ENCODE measurements around the gene TMEM100.

Gene TMEM100

GRCh38 chr17:55769625-55770000, 46.9 kb upstream of the TMEM100 start:
- Histone ChIP-seq H4K20me1 (ENCODE audit: insufficient read depth, low read length, poor library complexity, severe bottlenecking) (no peaks in the 10 kb centered on the region), H2AFZ (ENCODE audit: low read length) (no peak overlapping the region), H3K4me2 (ENCODE audit: low read depth, low read length, poor library complexity, severe bottlenecking) (no peak overlapping the region), H3K4me3 (ENCODE audit: low read length, poor library complexity, severe bottlenecking) (no peak overlapping the region), H3K9me3 (ENCODE audit: insufficient read depth, low read depth, low read length) (no peaks in the 10 kb centered on the region), H3F3A (ENCODE audit: low read depth) (no peaks in the 10 kb centered on the region), H3K4me1 (ENCODE audit: insufficient read depth, low read length, poor library complexity, severe bottlenecking) (no peaks in the 10 kb centered on the region), H3K27me3 (ENCODE audit: insufficient read depth, low read length, poor library complexity, severe bottlenecking) (no peaks in the 10 kb centered on the region), H3K9ac (ENCODE audit: low read depth, low read length, poor library complexity, severe bottlenecking) (no peak overlapping the region), H3K79me2 (ENCODE audit: insufficient read depth, low read length) (no peaks in the 10 kb centered on the region), H3K9me2 (replicated peaks; ENCODE audit: low read depth, low read length) (no peaks in the 10 kb centered on the region), H3K36me3 (ENCODE audit: insufficient read depth, low read length) (peaks cover 49% of the 10 kb centered on the region; the same call in 1 of the 2 replicates)
- TF ChIP-seq, protein P1, sequence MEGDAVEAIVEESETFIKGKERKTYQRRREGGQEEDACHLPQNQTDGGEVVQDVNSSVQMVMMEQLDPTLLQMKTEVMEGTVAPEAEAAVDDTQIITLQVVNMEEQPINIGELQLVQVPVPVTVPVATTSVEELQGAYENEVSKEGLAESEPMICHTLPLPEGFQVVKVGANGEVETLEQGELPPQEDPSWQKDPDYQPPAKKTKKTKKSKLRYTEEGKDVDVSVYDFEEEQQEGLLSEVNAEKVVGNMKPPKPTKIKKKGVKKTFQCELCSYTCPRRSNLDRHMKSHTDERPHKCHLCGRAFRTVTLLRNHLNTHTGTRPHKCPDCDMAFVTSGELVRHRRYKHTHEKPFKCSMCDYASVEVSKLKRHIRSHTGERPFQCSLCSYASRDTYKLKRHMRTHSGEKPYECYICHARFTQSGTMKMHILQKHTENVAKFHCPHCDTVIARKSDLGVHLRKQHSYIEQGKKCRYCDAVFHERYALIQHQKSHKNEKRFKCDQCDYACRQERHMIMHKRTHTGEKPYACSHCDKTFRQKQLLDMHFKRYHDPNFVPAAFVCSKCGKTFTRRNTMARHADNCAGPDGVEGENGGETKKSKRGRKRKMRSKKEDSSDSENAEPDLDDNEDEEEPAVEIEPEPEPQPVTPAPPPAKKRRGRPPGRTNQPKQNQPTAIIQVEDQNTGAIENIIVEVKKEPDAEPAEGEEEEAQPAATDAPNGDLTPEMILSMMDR (conservative IDR thresholded peaks at IDR 0.05; ENCODE audit: low read length) = no peak
- TF ChIP-seq EZH2phosphoT487 (IDR thresholded peaks at IDR 0.05; ENCODE audit: borderline replicate concordance) = no peak

DNA sequence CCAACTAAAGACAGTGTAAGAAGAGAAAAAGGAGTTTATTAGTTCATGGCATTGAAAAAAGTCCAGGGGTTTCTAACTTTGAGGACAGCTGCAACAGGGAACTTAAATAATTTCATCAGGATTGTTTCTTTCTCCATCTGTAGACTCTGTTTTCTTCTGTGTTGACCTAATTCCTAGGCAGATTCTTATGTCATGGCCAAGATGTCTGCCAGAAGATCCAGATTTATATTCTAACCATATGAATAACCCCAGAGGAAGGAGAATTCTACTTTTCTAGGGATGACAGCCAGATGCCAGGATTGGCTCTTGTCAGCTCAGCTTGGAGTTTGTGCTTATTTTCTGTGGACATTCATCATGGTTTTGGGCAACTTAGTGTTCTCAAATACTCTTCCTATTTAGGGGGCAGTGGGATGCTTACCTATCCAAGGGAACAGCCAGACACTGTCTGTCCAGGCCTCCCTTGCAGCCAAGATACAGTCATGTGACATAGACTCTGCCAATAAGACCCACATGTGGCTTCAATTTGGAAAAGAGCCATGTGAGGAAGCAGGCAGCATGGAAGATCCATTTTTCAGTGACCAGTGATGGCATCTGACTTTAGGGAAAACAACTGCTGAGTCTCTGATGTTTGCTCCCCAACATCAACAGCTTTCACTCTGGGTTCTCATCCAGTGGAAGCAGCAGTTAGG, 46.4 kb upstream of the TMEM100 start:
- H3K4me2 ChIP-seq (ENCODE audit: low read depth, low read length, poor library complexity, severe bottlenecking) = no peak overlapping the region

DNA sequence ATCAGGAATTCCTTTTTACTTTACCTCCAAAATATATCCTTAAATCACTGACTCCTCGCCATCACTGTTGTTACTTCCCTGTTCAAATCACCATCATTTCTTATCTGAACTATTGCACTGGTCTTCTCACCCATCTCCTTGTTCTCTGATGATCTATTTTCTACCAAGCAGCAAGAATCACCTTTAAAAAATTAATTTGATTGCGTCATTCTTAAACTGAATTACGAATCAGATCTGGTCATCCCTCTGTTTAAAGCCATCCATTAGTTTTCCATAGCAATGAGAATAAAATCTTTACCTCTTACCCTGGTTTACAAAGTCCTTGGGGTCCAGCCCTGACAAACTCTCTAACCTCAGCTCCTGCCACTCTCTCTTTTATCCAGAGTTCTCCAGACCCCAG, 42.8 kb upstream of the TMEM100 start:
- Histone ChIP-seq H3K27me3 (ENCODE audit: insufficient read depth, low read length, poor library complexity, severe bottlenecking) (no peaks in the 10 kb centered on the region), H2AFZ (ENCODE audit: low read length) (no peak overlapping the region), H3K9ac (ENCODE audit: low read depth, low read length, poor library complexity, severe bottlenecking) (no peak overlapping the region), H3K9me2 (replicated peaks; ENCODE audit: low read depth, low read length) (no peaks in the 10 kb centered on the region), H3K4me2 (ENCODE audit: low read depth, low read length, poor library complexity, severe bottlenecking) (no peak overlapping the region), H4K20me1 (ENCODE audit: insufficient read depth, low read length, poor library complexity, severe bottlenecking) (no peaks in the 10 kb centered on the region), H3K36me3 (ENCODE audit: insufficient read depth, low read length) (peaks cover 16% of the 10 kb centered on the region; the same call in 1 of the 2 replicates), H3K4me3 (ENCODE audit: low read length, poor library complexity, severe bottlenecking) (no peak overlapping the region), H3K4me1 (ENCODE audit: insufficient read depth, low read length, poor library complexity, severe bottlenecking) (no peaks in the 10 kb centered on the region), H3K9me3 (ENCODE audit: insufficient read depth, low read depth, low read length) (no peaks in the 10 kb centered on the region), H3K79me2 (ENCODE audit: insufficient read depth, low read length) (0 out of 2 replicates have a peak, but pooled peaks cover 4% of the 10 kb centered on the region), H3F3A (ENCODE audit: low read depth) (no peaks in the 10 kb centered on the region)
- TF ChIP-seq, protein P1 (conservative IDR thresholded peaks at IDR 0.05; ENCODE audit: low read length) = no peak
- TF ChIP-seq EZH2phosphoT487 (IDR thresholded peaks at IDR 0.05; ENCODE audit: borderline replicate concordance) = no peak

More for the DNA sequence above, 46.4 kb upstream of the TMEM100 start:
- no peaks in the 10 kb centered on the region for H3K4me1 ChIP-seq (ENCODE audit: insufficient read depth, low read length, poor library complexity, severe bottlenecking)
- no peak overlapping the region for H2AFZ ChIP-seq (ENCODE audit: low read length)
- no peak overlapping the region for H3K9ac ChIP-seq (ENCODE audit: low read depth, low read length, poor library complexity, severe bottlenecking)
- no peaks in the 10 kb centered on the region for H3F3A ChIP-seq (ENCODE audit: low read depth)
- no peaks in the 10 kb centered on the region for H3K9me3 ChIP-seq (ENCODE audit: insufficient read depth, low read depth, low read length)
- no peaks in the 10 kb centered on the region for H4K20me1 ChIP-seq (ENCODE audit: insufficient read depth, low read length, poor library complexity, severe bottlenecking)
- no peaks in the 10 kb centered on the region for H3K9me2 ChIP-seq (replicated peaks; ENCODE audit: low read depth, low read length)
- TF ChIP-seq EZH2phosphoT487 (IDR thresholded peaks at IDR 0.05; ENCODE audit: borderline replicate concordance) = no peak
- TF ChIP-seq, protein P1 (conservative IDR thresholded peaks at IDR 0.05; ENCODE audit: low read length) = no peak
- no peaks in the 10 kb centered on the region for H3K27me3 ChIP-seq (ENCODE audit: insufficient read depth, low read length, poor library complexity, severe bottlenecking)
- H3K36me3 ChIP-seq (ENCODE audit: insufficient read depth, low read length) = peaks cover 46% of the 10 kb centered on the region; the same call in 1 of the 2 replicates
- H3K79me2 ChIP-seq (ENCODE audit: insufficient read depth, low read length) = 0 out of 2 replicates have a peak, but pooled peaks cover under 1% of the 10 kb centered on the region
- no peak overlapping the region for H3K4me3 ChIP-seq (ENCODE audit: low read length, poor library complexity, severe bottlenecking)

Data from Loucy (cell line).